Mammary epithelial cell (primary cell): ENCODE measurements around the gene SORCS2.

Experiments used
- CTCF ChIP-seq, 2 donors: IDR thresholded peaks in 1 of 2; conservative IDR thresholded peaks in 1 of 2; 2 replicates each; pipeline ENCODE4 v1.5.1; 2011 to 2012; ENCODE audit warnings: inconsistent platforms in 2 of 2, low read length in 2 of 2, mild to moderate bottlenecking in 2 of 2, control low read depth in 1 of 2, low read depth in 1 of 2; ENCODE audit not compliant: insufficient read depth in 1 of 2; ENCODE audit errors: extremely low read depth in 1 of 2
- EZH2 ChIP-seq: IDR thresholded peaks from 2 replicates; pipeline ENCODE4 v1.6.1; 2012; ENCODE audit warnings: low read length, inconsistent platforms, borderline replicate concordance

GRCh38 chr4:7535619-7536018, 343.3 kb downstream of the SORCS2 start:
- no peak for TF ChIP-seq CTCF (conservative IDR thresholded peaks at IDR 0.05 in 1 of 2, IDR thresholded peaks at IDR 0.05 in 1 of 2; ENCODE audit: extremely low read depth in 1 of 2, insufficient read depth in 1 of 2, low read depth in 1 of 2, low read length in 2 of 2)
- TF ChIP-seq EZH2, result no peak
